HG03159 (cell line): ENCODE data around the gene ZNF578.
"Not testable (repeated sequence)": the region's sequence is repeated elsewhere in the genome, so short reads cannot be mapped to it uniquely, and the experiment has no call there.

Source experiments
- ATAC-seq: cut with Tn5 transposase; IDR thresholded peaks from one replicate; pipeline ENCODE4 v1.9.1; 2021; ENCODE audit warnings: mild to moderate bottlenecking, moderate library complexity; ENCODE audit not compliant: unreplicated experiment

The ZNF578 gene

DNA sequence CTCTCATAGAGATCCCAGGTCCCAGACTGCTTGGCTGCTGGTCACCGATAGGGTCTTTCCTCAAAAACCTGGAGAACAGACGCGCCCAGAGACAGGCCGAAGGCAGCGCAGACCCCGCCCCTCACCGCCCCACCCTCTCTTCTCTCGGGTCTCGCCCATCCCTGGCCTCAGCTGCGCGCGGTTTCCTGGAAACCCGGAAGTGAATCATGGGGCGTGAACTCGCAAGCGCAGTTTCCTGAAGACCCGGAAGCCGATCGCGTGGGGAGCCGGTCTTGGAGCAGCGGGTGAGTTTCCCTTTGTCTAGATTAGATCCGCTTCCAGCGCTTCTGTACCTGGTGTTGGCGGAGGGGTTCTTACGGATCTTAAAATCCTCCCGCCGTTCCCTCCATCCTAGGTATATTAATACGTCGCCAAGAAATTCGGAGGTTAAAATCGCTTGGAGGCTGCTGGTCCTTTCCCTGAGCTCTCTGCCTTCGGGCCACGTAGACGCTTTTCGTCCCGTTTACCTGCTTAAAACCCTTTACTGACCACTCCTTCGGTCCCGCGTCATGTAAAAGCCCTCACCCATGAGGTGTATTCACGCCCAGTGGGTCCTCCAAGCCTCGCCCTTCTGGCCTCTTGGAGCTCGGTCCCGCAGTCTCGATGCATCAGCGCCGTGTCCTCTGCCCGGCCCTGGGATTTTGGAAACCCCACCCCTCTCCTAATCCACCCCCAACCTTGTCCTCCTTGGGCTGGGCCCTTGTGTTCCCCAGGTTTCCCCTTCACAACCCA is at the start of gene ZNF578:
Gene ZNF578, plus strand, starts transcription at position 230 of the 771 bp plus-strand sequence. CDS start 48,293 bp downstream, outside the sequence.
- no peak for ATAC-seq

DNA sequence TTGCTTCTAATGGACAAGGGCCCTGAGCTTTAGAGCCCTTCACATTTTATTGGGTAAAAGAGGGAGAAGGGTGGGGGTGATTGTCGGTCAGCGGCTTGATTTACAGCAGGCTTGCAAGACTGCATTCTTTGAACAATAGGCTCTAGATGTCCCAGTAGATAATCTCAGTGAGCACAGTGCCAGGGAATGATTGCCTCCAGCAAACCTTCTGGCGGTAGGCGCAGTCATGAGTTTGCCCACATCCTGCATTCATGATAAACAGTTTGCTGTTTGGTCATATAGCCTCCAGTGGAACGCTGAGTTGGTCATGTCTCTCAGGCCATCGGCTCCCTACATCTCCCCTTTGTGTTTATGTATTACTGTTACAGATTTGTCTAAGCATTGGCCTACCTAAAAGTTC is 43.1 kb upstream of the ZNF578 start:
- ATAC-seq: no peak

GRCh38 chr19:52415711-52416110 is 37.6 kb upstream of the ZNF578 start:
- ATAC-seq: no peak

DNA sequence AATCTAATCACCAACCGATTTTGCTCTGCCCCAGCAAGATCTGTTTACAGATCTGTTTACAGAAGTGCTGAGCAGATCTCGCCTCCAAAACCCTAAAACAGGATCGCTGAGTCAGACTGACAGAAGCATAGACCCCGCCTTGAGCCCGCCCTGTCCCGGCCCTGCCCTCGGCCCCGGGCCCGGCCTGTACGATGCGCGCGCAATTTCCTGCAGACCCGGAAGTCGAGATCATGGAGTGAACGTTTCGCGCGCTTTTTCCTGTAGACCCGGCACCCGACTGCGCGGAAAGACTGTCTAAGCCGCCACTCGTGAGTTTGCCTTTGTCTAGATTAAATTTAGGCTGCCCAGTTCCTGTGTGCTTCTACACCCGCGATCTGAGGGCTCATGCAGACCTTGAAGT is 24.4 kb upstream of the ZNF578 start, which contains the start of gene ZNF534:
Gene ZNF534, plus strand, starts transcription at position 212 of the 400 bp plus-strand sequence. CDS start 2,327 bp downstream, outside the sequence.
- no peak for ATAC-seq

DNA sequence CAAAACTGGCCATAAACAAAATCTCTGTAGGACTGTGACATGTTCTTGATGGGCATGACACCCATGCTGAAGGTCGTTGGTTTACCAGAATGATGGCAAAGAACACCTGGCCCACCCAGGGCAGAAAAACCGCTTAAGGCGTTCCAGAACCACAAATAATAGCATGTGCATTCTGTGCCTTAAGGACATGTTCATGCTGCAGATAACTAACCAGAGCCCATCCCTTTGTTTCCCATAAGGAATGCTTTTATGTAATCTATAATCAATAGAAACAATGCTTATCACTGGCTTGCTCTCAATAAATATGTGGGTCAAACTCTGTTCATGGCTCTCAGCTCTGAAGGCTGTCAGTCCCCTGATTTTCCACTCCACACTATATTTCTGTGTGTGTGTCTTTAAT is 11.2 kb upstream of the ZNF578 start:
- ATAC-seq: no peak

DNA sequence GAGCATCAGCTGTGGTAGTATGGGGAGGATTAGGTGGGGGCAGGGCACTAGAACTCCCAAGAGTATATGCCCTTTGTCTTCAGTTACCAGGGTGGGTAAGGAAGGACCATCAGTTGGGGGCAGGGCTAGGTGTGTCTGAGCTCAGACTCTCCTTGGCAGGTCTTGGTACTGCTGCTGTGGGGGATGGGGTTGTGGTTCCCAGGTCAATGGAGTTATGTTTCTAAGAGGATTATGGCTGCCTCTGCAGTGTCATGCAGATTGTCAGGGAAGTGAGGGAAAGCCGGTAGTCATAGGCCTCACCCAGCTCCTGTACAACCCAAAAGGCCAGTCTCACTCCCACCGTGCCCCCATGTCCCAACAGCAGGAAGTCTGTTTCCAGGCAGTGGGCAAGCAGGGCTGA is 8.8 kb upstream of the ZNF578 start:
- ATAC-seq: no peak

DNA sequence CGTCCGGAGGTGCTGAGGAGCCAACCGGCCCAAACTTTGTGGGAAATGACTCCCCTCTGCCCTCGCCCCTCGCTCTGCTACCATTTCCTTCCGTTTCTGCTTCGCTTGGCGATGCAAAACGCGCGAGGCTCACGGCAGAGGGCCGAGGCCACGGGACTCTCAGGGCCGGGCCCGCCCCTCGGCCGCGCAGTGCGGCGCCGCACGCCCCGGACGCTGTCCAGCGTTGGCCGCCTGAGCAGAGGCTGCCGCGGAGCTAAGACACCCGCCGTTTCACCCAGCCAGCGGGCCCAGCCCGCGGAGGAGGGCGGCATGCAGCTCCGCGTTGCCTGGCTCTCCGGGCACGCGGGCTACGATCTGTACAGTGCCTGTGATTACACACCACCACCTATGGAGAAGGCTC is 2.1 kb upstream of the ZNF578 start:
- ATAC-seq: no peak

DNA sequence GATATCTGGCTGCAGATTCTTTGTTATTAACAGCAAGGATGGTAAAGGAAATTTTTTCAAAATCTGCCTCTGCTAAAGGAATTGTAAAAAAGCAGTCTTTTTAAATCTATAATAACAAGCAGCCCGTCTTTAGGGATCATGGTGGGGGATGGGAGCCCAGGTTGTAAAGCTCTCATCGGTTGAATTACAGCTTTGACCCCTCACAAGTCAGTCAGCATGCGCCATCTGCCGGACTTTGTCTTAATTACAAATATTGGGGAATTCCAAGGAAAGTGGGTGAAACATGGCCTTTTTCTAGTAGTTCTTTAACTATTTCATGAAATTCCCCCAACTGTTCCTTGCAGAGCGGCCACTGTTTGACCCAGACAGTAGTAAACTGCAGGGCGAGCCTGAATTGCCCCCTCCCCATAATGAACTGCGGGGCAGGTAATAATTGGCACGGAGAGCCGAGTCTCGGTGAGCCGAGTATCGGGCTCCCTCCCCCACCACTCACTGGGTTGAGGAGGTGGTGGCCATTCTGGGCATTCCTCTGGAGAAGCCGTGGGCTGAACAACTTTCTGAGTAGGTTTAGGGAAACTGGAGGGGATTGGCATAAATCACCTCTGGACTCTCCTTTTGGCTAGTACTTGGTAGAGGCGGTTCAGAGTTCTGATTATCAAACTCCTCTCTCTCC is 11.6 kb downstream of the ZNF578 start:
- no peak for ATAC-seq

DNA sequence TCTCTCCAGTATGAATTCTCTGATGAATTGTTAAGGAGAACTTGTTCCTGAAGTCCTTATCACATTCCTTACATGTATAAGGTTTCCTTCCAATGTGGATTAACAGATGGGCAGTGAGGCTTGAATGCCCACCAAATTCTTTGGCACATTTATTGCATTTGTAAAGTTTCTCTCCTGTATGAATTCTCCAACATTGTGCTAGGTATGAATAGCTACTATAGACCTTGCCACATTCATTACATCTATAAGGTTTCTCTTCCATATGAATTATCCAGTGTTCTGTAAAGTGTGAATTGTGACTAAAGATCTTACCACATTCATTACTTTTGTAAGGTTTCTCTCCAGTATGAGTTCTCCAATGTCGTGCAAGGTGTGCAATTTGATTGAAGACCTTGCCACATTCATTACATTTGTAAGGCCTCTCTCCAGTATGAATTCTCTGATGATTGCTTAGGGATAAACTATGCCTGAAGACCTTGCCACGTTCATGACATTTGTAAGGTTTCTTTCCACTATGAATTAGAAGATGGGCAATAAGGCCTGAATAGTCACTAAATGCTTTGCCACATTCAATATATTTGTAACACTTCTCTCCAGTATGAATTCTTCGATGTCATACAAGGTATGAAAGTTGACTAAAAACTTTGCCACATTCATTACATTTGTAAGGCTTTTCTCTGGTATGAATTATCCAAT is 20.4 kb downstream of the ZNF578 start:
- no peak for ATAC-seq

- no peak for ATAC-seq
Observed at GRCh38 chr19:52474351-52475127, 21.2 kb downstream of the ZNF578 start.

- ATAC-seq: not testable (repeated sequence)
Observed at GRCh38 chr19:52484111-52484743, 30.9 kb downstream of the ZNF578 start.

DNA sequence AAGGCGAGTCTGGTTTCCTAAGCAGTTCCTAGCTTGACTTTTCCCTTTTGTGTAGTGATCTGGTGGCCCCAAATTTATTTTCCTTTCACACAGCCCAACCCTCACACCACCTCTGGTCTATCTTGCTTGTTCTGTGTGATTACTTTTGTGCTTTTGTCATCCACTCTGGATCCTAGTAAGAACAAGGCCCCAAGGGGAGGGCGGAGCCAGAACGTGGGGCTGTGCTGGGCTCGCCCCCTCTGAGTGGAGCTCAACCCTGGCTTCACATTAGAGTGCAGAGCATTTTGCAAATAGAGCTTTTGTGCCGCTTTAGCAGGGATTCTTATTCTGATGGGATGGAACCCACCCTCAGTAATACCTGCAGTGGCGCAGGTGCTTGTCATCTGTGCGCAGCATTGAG is 31.7 kb downstream of the ZNF578 start:
- ATAC-seq: not testable (repeated sequence)

- ATAC-seq: not testable (repeated sequence)
Observed at GRCh38 chr19:52485561-52486240, 32.3 kb downstream of the ZNF578 start.

DNA sequence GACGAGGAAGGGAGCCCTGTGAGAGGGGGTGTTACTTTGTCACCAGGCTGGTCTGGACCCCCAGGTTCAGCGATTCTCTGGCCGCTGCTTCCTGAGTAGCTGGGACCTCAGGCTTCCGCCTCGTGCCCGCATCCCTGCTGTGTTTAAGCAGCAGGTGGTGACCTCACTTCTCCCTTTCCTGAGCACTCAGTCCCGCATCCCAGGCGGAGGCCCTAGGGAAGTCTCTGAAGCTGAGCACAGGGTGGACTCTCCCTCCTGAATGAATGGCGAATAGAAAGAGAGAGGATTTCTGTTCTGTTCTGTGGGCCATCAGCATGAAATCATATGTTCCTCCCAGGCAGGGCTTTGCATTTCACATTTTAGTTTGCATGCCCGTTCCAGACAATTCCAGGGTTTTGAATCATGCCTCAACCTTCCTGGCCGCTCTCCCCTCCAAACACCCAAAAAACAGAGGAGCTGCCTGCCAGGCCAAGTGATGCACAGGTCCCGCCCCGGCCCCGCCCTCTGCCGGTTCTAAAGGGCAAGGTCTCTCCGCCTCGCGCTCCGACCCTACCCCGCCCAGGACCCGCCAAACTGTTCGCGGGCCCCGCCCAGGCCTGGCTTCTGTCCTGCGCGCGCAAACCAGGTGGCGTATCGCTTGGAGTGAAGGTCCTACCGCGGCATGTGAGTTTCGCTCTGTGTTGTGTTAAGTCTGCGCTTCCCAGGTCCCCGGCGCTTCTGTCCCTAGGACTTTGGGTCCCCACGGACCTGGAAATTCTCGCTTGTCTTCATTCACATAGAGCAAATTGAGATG is 39.0 kb downstream of the ZNF578 start:
- no peak for ATAC-seq

DNA sequence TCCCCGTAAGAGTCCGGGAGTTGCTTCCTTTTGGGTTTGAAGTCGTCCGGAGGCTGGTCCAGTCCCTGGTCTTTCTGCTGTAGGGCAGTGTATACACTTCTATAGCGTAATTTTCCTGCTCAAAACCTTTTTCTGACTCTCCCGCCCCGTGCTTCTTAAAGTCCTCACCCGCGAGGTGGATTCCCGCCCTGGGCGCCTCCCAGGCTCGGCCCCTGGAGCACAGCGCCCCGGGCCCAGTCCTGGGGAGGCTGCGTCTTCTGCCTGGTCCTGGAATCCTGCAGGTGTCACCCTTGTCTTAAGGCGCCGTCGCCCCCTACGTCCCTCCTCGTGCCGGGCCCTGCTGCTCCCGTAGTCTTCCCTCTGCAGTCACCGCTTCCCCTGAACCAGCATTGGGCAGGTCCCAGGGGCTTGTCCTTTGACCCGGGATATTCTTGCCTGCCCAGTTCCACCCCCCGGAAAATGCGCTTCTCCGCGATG is 39.7 kb downstream of the ZNF578 start:
- ATAC-seq: no peak

GRCh38 chr19:52494518-52494917 is 41.2 kb downstream of the ZNF578 start:
- no peak for ATAC-seq

DNA sequence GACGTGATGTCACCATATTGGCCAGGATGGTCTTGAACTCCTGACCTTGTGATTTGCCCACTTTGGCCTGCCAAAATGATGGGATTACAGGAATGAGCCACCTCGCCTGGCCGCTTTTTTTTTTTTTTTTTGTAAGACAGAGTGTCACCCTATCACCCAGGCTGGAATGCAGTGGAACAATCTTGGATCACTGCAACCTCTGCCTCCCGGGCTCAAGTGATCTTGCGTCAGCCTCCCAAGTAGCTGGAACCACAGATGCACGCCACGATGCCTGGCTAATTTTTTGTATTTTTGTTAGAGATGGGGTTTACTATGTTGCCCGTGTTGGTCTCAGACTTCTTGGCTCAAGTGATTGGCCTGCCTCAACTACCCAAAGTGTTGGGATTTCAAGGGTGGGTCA is 45.2 kb downstream of the ZNF578 start:
- ATAC-seq: no peak

GRCh38 chr19:52500474-52500873 is 47.1 kb downstream of the ZNF578 start:
- not testable (repeated sequence) for ATAC-seq

GRCh38 chr19:52500991-52501390 is 47.6 kb downstream of the ZNF578 start:
- not testable (repeated sequence) for ATAC-seq
